Activated naive CD8-positive, alpha-beta T cell treated with anti-CD3 and anti-CD28 coated beads, Interleukin-2, amount 50 U/mL, for 16 hours (primary cell): ENCODE results near the gene NREP.
"Not testable (repeated sequence)": the region's sequence is repeated elsewhere in the genome, so short reads cannot be mapped to it uniquely, and the experiment has no call there.

Source experiments
- DNase-seq: peaks from one replicate; pipeline ENCODE4 v3.0.0-alpha.2; 2020; ENCODE audit warnings: low read depth, low spot score

NREP gene

DNA sequence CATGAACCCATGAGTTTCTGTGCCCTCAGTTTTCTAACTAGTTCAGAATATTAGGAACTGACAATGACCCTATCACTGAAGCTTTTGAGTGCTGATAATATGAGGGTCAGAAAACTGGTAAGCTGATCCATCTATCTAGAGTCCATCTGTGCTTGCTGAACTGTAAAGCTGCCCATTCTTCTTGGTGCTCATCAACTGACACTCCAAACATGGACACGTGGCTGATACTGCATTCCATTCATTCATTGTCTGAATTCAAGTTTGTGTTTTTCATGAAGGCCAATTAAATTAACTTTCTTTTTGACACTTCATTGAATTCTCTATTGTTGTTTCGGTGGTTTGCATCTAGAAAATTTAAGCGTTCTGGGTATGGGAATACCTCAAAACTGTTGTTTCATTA, 17.6 kb downstream of the NREP start:
- DNase-seq = no peak

DNA sequence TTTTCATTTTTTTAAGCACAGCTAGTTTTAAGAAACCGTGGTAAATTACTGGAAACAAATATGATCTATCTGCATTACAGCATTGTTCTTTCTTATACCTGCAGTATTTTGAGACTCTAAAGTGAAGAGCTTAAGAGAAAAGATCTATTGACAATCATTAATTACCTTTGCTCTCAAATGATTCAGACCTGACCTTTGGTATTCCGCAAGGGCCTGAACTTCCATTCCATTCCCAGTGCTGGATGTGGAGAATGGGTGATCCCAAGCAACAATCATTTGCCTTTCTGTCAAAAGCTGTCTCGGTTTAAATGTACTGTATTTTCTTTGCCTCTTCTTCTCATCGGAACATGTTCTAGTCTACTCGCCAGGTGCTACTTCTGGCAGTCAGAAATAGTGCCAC, 18.9 kb downstream of the NREP start:
- no peak for DNase-seq

DNA sequence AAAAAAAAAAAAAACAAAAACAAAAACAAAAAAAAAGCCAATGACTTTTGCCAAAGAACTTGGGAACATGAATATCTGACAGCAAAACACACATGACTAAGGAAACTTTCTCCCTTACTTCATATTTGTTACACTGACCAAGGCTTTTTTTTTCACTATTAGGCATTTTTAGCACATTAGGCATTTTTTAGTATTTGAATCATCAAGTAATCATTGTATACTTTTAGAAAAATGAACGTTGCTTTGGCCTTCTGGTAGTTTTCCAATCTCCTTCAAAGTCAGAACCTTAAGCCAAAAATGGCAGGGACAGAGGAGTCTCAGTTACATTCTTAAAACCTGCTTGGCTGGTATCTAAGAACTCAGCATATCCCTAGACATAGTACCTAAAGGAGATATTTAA, 19.3 kb downstream of the NREP start:
- DNase-seq = no peak

DNA sequence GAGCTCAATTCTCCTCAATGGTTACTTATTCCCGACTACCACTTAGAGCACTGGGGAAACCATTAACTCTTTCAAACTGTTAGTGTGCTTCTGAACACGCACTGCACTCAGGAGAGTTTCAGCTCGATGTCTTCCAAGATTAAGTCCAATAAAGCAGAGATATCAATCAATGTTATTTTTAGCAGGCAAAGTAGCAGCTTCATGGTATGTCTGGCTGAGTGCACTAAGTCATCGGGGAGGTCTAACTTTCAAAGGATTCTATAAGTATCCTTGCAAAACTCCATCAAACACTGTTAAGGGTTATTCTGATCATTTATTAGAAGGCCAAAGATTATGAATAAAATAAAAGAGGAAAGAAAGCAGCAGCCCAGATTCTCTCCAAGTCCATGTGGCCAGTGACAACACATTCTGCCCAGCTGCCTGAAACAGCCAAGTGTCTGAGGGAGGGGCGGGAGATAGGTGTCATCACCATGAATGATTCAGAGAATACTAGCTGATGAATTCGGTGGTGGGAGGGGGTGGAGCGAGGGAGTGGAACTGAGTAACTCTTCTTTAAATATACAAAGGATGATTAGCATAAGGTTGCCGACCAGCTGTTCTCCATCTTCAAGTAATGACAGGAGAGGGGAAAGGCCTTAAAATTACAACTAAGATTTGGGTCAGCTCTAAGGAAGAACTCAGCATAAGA, 21.3 kb downstream of the NREP start:
- no peak for DNase-seq

DNA sequence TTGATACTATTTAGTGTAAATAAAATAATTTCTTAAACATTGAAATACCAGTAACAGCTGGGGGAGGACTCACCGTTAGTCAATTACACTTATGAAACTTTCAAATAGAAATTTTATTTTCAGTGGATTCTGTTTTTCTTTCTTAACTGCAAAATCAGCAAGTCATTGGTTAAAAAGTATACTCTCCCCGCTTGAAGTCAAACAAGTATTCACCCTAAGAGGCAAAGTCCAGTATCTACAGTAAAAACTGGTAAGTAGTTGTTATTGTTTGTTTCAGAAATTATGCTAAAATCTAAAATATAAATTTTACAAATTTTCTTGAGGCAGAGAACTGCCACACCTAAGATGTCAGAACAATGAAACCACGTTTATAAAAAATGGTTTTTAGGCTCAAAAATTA, 22.4 kb downstream of the NREP start:
- DNase-seq = no peak

DNA sequence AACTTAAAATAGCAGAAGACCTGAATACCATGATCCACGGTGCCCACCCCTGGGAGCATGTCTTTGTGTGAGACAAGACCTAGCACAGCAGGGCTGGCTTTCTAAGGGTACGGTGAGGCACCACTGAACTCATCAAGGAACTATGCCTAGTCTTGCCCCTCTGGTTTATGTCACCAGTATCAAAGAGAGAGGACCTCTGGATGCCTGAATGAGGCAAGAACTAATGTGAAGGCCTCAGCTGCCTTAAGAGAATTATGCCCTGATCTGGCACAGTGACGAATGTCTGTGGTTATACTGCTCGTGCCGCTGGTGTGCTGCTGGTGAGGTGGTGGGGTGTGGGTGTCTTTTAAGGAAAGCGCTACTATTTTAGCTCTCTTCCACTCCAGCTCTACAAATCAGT, 23.0 kb downstream of the NREP start:
- DNase-seq = no peak

DNA sequence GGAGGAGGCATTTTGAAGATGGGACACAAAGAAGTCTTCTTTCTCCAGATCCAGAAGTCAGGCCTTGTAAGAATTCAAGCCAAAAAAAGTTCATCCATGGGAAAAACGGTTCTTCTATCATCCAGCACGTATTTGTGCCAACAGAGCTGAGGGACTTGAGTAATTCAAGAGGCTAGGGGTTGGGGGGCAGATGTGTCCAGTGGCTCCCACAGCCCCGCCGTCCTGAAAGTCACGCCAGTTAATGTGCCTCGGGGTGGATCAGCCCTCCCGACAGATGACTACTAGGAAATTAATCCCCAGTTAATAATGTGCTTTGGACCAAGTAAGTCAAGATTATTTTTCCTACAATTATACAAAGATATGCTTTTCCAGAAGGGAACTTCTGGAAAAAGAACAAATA, 23.4 kb downstream of the NREP start:
- no peak for DNase-seq

DNA sequence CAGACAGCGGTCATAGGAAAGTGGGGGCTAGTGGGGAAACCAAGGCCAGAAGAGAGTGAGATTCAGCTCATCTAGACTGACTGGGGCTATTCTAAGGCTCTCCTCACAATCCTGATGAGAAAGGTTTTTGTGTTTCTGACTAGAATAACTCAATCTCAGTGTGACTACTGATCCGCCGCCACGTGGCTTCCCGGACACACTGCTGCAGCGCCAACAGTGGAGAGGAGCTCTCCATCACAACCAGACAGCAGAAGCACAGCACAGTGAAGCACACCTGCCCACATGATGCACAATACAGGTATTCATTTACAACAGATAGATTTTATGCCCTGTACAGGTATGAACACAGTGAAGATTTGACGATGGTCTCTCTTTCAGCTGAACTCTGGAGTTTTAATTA, 25.4 kb downstream of the NREP start:
- DNase-seq = no peak

DNA sequence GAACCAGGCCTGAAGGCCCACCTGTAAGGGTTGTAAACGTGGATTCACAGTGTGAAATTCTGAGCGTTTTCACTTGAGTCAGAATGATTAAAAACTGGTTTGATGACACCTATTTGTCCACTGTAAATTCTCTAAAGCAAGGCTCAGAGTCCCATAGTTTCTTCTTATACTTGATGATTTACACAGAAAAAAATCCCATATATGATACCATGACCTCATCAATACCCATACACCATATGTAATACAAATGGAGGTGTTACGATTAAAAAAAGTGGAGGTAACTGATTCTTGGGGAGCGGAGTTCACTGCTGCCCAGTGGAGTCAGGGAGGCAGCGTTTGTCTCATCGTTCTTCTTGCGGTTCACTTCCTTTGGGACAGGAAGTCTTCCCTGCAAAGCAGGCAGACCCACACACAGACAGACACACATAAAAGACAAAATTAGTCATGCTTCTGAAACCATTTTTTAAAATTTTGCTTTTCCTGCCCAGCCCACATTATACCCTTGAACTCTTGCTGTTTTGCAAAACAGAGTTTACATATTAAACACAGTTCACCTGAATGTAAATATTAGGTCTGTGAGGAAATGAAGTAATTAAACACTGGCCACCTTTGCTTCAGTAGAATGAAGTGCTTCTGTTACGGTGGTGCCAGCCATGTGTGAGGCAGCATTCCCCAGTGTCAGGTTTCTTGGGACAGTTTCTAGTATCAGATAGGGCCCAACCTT, 26.2 kb downstream of the NREP start:
- DNase-seq = no peak

DNA sequence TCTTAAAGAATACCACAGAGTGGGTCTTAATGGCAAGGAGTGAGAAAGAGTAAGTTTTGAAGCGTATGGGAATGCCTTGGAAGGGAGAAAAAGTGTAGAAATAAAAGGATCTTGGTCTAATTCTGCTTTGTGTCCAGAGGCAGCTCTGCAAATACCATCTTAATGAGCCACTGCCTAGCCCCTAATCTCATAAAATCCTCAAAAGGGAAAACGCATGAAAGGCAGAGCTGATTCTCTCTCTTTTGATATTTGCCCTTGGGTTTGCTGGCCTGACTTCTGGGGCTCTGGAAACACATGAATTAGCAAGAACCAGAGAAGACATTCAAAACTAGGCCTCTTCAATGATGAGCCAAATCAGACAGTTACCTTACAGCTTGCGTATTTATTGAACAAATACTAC, 28.1 kb downstream of the NREP start:
- no peak for DNase-seq

DNA sequence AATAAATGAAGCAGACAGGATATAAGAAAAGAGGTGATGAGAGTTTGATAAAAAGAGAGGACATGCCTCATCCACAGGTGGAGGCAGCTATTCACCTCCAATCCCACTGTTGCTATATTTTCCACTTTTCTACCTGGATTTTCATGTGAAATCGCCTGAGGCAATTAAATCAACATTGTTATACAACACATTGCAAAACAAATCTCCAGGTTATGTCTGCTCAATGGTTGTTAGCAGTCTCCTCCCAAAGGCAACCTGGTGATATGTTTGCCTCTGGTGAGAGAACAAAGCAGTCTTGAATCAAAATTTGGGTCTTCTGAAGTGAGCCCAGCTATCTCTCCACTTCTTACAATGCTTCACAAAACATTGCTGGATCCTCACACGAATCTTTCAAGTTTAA, 30.0 kb downstream of the NREP start:
- no peak for DNase-seq

DNA sequence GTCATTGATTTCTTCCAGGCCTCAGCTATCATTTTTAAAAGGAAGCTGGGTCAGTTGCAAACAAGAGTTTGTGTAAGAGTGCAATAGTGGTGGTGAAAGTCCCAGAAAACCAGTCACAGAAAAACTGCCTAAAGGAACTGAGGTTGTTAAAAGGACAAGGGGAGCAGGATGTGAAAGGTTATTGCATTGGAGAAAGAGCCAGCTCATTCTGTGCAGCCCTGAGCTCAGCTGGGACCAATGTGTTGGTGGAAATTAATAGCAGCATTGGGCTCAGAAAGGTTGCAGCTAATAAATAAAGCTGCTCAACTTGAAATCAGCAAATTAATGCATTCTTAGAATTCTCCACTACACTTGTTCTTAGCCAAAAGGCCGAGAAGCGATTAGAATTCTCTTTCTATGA, 34.9 kb downstream of the NREP start:
- no peak for DNase-seq

DNA sequence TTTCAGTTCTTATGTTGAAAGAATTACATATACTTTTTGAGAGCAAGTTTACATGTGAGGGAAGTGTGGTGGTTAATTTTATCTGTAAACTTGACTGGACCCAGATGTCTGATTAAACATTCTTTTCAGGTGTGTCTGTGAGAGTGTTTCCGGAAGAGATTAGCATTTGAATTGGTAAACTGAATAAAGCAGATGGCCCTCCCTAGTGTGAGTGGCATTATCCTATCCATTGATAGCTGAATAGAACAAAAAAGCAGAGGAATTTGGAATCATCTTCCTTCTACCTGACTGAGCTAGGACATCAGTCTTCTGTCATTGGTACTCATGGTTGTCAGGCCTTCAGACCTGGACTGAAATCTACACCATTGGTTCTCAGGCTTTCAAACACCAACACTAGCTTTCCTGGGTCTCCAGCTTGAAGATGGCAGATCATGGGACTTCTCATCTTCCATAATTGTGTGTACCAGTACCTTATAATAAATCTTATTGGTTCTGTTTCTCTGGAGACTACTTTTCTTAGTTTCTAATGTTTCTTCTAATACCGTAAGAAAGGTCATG, 36.6 kb downstream of the NREP start:
- no peak for DNase-seq

DNA sequence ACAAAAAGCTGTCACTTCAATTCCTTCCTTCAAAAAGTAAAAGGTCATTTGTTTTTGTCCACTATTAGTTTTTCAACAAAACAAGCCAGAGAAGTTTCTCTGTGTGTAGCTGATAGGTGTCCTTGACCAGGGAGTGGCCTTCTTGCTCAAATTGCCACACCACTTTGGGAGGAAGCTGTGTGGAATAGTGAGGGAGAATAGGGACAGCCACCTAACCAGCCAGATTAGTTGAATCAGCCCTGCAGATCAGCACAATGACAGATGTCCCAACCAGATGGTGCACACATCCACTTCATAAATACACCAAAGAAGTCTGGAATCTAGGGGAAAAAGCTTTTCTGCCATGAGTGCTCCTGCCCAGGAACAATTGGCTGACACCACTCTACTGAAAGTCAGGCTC, 37.2 kb downstream of the NREP start:
- no peak for DNase-seq

DNA sequence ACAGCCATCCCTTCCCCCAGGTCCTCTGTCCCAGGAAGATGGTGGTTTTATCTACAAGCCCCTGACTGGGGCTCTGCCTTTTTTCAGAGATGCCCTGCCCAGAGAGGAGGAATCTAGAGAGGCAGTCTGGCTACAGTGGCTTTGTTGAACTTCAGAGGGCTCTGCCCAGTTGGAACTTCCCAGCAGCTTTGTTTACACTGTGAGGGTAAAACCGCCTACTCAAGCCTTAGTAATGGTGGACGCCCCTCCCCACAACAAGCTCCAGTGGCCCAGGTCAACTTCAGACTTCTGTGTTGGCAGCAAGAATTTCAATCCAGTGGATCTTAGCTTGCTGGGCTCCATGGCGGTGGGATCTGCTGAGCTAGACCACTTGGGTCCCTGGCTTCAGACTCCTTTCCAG, 40.2 kb downstream of the NREP start:
- not testable (repeated sequence) for DNase-seq

DNA sequence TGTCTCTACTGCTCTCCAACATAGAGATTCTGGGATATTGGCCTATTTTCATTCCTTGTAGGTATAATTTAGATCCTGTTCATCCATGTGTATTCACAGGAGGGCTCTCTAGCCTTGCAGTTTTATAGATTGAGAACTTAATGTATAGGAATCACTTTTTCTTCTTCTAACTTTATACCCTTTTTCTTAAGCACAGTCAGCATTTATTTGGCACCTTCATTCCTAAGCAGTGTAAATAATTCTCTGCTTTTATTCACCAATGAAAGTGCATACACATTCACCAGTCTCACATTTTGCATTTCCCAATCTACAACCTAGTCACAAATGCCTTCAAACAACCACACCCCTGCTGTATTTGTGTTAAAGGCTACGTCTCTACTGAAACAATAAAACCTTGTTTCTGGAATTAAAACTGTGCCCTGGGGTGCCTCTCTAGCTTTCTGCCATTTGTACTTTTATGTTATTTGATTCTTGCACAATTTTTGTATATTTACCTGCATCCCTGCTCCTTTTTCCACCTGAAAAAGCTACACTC, 49.3 kb downstream of the NREP start:
- no peak for DNase-seq

DNA sequence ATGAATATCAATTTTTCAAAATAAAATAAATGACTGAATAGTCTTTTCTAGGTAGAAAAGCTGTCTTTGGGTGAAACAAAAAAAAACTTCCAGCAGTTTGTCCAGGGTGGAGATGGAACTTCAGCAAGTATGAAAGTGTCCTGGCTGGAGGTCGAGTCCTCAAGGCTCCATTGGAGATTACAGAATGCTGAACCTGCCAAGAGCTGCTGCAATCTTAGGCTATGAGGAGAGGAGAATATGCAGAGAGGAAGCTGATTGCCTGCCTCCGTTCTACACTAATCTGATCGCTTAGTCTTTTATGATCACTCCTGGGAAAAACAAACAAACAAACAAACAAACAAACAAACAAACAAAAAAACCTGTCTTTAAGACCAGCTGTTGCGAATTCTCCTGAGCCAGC, 50.6 kb downstream of the NREP start:
- no peak for DNase-seq

DNA sequence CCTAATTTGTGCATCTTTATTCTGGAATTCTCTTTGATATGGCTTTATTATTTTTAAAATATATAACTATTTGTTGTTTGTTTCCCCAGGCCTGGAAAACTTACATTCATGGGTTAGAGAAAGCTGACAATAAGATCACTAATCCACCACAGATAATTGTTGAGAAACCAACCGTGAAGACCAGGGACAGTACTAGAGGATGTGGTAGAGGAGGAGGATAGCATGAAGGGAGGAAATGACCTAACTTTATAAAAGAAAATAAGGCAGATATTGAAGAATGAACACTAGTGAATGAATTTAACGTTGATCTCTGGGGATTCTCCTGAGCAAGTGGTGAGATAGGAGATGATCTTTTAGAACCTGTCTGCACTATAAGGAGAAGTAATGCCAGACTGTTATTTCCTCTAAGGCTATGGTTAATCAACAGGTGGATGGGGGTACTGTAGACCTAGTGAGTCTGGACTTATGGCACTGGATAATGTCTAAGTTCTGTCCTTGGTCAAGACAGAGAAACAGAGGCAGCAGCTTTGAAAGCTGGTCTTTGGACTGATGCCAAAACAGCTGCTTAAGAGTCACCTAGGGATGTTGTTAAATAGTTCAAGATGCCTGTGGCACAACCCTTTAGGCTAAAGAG, 52.4 kb downstream of the NREP start:
- DNase-seq = no peak

DNA sequence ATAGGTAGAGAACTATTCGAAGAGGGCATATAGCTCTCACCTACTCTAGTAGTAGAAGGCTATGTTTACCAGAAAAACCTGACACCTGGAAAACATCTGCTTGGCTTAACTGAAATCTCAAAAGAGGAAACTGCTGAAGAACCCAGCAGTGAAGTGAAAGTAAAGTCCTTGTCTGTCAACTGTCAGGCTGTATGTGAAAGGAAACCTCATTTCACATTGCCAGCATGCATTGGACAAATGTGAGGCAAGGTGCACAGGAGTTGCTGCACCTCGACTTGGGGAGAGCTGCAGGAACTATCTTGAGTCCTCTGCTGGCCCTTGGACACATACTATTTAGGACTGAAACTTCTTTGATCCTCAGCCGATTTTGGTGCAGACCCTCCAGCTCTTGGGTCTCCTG, 53.3 kb downstream of the NREP start:
- no peak for DNase-seq

DNA sequence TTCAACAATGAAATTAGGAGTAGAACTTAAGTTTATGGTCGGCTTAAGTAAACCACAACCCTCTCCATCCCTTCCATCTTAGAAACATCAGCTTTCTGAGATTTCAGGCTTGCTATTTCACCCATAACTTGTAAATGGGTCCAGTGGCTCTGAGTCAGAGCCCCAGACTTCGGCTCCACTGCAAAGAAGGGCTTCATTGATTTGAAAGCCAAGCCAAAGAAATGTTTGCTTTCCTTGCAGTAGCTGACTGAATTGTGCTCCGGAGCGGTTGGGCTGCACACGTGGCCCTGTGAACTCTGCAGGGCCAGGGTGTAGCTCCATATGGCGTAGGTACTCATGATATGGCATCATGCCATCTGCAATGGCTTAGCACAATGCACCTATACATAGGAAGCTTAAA, 57.0 kb downstream of the NREP start:
- no peak for DNase-seq

DNA sequence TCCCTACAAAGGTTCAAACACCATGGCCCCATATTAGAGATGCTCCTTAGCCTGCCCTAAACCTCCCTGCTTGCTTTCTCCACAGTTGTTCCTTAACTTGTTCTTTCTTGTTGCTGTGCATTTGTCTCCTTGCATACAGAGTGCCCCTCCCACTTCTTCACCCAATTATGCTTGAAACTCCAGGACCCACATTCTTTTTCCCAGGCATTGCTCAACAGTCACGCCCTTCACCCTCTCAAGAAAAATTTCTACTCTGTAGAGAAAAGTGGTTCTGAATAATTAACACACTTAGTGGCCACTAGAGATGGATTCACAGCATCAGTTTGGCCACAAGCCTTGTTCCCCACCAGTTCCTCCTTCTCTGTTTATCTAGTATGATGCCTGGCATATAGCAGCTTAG, 57.7 kb downstream of the NREP start:
- no peak for DNase-seq

DNA sequence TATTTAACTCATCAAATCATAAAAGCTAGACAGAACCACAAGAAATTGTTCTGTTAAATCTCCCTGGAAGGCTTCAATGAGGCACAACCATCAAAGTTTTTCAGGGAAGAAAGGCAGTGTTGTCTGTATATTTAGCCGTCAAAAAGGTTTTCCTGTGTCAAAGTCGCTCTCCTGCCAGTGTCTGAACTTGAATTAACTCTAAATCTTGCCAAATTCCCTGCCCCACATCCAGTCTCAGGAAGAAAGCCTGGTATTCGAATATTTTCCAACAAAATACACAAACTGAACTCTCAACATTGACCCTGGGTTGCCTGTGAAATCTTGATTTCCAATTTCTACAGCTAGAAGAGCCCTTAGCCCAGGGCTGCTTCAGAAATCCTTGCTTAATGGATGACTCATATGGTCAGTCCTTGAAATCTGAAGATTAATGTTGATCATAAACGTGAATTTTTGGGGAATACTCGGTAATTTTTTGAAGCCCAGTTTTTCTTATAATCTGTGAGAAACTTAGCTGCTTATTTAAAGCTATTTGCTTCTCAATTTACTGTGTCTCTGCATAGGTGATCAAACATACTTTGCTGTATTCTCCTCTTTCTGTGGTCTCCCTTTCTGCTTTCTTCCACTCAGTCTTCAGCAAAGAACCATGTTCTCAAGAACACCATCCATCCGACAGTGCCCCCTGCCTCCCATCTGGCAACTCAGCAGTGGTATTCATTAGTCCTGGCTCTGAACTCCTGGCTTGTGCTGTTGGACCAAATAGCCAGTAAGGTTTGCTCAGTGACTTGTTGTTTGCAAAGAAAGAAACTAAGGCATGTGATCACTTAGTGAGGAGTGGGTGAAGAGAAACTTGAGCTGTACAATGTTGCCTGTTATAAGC, 58.9 kb downstream of the NREP start:
- no peak for DNase-seq
